NCI-H1436 (cell line): Measurements from ENCODE around the gene CDH11.

Source experiments
- DNase-seq: peaks from one replicate; lab custom pipeline; 2025; lab: John Stamatoyannopoulos, UW

CDH11 gene

GRCh38 chr16:65116818-65117430, 4.9 kb downstream of the CDH11 start:
- DNase-seq, result no peak

GRCh38 chr16:65116216-65116615, 5.6 kb downstream of the CDH11 start:
- no peak for DNase-seq

- no peak for DNase-seq
Observed at GRCh38 chr16:65114527-65114926, 7.3 kb downstream of the CDH11 start.

GRCh38 chr16:65113441-65113840, 8.4 kb downstream of the CDH11 start:
- no peak for DNase-seq

GRCh38 chr16:65111306-65111705, 10.6 kb downstream of the CDH11 start:
- DNase-seq, result no peak

DNA sequence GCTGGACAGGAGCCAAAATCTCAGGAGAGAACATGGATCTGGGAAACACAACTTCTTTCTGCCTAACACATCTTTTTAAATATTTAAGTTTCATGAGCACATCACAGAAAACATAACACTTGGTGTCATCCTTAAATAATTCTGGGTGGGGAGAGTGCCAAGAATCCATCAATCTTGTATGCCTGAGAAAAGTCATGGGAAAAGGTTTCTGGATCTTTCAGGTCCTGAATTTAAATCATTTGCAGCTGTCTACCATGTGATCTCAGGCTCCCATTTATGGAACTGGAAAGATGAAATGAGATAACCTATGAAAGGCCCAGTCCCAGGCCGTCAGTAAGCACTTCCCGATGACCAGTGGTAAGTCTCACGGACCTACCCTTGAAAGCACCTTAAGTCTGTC, 15.1 kb downstream of the CDH11 start:
- DNase-seq, result no peak

DNA sequence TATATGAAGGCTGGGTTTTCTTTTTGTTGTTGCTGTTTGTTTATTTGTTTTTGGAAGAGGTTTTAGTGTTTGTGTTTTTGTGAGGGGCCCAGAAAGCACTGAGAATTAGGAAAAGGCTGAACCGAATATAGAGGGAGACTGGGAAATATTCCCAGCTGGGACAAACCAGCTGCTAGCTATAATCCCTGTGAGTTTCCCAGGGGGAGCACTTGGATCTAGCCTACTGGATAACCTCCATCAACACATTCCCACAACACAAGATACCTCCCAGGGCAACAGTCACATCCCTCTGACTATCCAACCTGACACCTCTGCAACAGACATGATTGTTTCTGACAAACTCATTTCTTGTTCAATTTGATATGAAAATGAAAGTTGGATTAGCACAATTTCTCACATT, 16.7 kb downstream of the CDH11 start:
- no peak for DNase-seq

GRCh38 chr16:65104471-65104870, 17.4 kb downstream of the CDH11 start:
- no peak for DNase-seq

DNA sequence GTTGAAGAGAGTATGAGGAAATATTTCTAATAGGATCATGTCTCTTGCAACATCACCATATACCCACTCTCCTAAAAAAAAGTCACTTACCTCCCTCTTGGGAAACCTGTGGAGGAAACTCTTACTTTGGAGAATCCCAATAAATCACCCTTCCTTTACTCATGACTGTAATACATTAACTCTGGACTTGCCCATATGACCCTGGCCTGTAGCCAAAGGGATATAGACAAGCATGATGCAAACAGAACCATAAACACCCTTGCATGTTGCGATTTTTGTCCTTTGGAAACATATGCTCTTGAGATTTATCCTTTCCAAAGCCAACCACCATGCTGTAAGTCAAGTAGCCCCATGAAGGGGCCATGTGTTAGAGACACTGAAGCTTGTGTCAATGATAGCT, 19.5 kb downstream of the CDH11 start:
- no peak for DNase-seq

DNA sequence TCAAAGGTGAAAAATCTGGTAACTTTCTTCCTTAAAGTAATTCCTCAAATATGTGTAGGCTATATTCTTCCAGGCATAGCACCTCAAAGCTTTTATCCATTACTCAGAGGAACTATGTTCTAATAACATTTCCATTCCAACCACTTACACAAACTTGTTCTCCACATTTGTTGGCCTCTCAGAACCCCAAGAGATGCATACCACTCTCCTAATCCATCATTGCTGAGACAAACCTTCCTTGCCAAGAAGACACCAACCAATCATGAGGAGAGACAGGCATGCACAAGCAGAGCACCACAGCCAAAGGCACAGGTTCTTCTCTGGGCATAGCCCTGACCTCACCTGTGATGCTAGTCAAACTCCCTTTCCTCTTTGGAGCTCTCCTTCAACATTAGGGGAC, 20.9 kb downstream of the CDH11 start:
- no peak for DNase-seq

DNA sequence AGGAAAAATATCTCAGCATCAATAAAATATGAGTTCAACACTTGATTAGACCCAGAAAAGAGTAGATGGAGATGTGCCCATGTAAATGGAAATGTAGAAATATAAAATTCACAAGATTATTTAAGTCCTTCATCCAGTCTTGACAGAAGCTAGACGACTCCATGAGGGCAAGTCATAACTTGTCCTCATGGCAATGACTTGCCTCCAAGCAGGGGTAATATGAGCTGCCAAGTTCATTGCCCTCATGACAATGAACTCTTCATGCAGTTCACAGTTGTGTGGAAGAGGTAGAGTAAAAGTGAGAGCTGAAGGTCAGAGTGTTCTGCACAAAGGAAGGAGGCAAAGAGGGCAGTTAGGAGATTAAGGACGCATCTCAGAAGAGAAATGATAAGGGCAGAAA, 22.3 kb downstream of the CDH11 start:
- DNase-seq, result no peak

DNA sequence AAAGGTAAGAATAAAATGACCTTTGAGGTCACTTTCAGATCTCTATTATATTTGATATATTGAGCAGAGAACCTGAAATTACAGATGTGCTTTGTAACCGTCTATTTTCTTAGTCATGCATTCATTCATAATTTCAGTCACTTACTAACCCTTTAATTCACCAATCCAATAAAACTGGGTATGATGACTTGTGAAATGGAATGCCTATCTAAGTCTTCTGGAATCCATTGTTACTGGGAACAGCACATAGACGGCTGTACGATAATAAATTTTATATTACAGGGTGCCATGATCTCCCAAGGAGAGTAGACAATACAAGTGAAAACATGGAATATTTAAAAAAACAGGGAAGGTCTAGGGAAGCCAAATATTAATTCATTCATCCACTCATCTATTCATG, 22.9 kb downstream of the CDH11 start:
- no peak for DNase-seq

DNA sequence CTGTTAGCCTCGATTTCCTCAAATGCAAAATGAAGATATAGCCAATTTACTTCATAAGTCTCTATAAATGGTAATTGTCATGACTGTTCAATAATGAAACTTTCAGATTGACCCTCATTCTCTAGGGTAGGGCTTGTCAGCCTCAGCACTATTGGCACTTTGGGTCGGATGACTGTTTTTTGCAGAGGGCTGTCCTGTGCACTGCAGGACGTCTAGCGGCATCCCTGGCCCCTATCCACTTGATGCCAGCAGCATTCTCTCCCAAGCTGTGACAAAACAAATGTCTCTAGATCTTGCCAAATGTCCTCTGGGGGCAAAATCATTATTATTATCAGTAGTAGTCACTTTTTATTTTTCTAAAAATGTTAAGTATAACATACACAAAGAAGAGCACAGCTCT, 24.6 kb downstream of the CDH11 start:
- DNase-seq, result no peak

- DNase-seq, result no peak
Observed at GRCh38 chr16:65095906-65096305, 26.0 kb downstream of the CDH11 start.

DNA sequence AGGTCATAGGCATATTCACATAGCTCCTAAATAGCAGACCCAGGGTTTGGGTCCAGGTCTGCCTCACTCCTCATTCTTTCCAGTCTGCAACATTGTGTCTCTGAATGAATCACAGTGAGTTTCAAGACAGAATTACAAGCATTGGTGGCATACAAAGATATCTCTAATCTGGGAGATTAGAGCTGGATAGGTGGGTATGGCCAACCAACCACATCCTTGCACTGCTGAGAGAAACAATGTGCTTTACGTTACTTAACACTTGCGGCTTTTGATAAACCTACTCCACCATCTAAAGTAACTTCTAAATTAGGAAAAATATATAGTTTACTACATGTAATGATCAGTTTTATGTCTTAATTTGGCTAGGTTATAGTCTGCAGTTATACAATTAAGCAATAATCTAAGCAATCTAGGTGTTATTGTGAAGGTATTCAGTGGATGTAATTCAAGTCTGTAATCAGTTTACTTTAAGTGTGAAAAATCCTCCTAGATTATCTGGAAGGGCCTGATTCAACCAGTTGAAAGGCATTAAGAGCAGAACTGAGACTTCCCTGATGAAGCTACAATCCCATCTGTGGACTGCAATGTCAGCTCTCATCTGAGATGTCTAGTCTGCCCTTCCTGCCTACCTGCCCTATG, 26.7 kb downstream of the CDH11 start:
- DNase-seq, result no peak

DNA sequence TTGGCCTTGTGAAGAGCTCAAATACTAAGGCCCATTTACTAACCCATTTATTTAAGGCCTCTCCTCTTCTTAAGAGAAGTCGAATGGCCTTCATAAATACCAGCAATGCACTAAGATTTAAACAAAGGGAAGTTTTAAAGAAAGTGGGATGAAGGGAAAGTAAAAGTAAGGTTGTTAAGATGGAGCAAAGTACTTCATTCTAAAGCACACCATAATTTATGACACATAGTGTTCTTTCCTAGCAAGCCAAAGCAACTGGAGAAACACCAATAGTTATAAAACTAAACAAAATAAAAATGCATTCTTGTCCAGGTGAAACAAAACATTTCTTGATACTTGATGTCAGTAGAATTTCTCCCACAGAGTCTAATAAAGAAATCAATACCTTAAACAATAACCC, 27.9 kb downstream of the CDH11 start:
- DNase-seq, result no peak

GRCh38 chr16:65083164-65083857, 38.6 kb downstream of the CDH11 start:
- DNase-seq, result no peak

- DNase-seq, result no peak
Observed at GRCh38 chr16:65079549-65079948, 42.3 kb downstream of the CDH11 start.

DNA sequence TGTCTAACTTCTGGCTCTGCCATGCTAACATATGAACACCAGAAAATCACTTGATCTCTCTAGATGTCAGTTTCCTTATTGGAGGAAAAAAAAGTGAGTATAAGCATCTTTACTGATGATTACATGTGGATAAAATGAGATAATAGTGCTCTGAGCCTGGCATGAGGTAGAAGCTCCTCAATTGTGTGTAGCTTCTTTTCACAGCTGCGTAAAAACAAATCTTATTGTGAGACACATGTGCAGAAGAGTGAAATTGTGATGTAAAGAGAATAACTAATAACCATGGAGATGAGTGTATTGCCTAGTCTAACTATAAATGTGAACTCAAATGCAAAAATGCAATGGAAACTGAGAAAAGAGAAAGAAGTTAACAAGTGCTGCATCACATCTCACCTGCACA, 44.7 kb downstream of the CDH11 start:
- no peak for DNase-seq

- DNase-seq, result no peak
Observed at GRCh38 chr16:65075877-65076276, 46.0 kb downstream of the CDH11 start.

GRCh38 chr16:65071433-65072311, 50.2 kb downstream of the CDH11 start:
- no peak for DNase-seq

DNA sequence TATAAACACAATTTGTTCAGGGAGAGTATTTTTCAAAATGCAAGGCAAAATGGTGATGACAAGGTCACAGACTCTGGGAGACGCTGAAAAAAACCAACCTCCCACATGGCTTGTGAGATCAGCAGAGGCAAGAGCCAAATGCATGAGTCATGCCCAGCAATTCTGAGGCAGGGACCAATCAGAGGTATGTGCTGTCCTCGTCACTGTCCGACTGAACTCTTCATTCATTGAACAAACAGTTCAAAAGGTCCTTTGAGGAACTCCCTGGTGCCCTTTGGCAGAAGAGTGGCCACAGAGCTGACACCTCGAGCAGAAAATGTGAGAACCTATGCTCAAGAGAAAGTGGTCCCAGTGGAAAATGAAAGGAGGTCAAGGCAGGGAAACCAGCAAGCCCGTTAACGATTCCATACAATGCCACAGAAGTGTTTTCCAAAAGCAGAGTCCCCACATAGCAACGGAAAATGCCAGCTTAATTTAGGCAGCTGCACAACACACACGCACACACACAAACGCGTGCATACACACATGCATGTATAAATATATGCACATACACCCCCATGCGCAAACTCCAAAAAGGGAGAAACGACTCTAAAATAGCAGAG, 50.9 kb downstream of the CDH11 start:
- DNase-seq, result no peak
